Muscle of leg (tissue), 11 donors: ENCODE data around the gene SDK1. TPM values are rescaled to one million over a fixed set of nuclear protein-coding genes. Genes with fewer than 3 reads are reported as not detected.
A peak's percentile ranks its signal among the peaks of the same experiment; 100 is the strongest.
"Not testable (repeated sequence)": the region's sequence is repeated elsewhere in the genome, so short reads cannot be mapped to it uniquely, and the experiment has no call there.

Experiments used
- DNase-seq: peaks from one replicate; pipeline ENCODE4 v3.0.0; 2013
- H3K27ac ChIP-seq: one replicate; pipeline ENCODE4 v1.5.1; 2013; ENCODE audit warnings: mild to moderate bottlenecking, low read length, control low read depth
- H3K27me3 ChIP-seq: one replicate; pipeline ENCODE4 v1.6.1; 2013; ENCODE audit warnings: low read length; ENCODE audit not compliant: control insufficient read depth, insufficient read depth
- H3K36me3 ChIP-seq: one replicate; pipeline ENCODE4 v1.6.1; 2013; ENCODE audit warnings: low read length; ENCODE audit not compliant: control insufficient read depth, insufficient read depth
- H3K4me1 ChIP-seq: one replicate; pipeline ENCODE4 v1.6.1; 2013; ENCODE audit warnings: low read length; ENCODE audit not compliant: control insufficient read depth, insufficient read depth
- H3K4me3 ChIP-seq: one replicate; pipeline ENCODE4 v1.5.1; 2013; ENCODE audit warnings: low read length, control low read depth
- H3K9me3 ChIP-seq: replicated peaks from 2 replicates; pipeline ENCODE4 v1.6.1; 2013; ENCODE audit warnings: low read depth, low read length; ENCODE audit not compliant: control insufficient read depth
- WGBS: methylation state at CpG from one replicate; pipeline ENCODE4 v1.1.5; 2013; ENCODE audit warnings: missing lambda C conversion rate; ENCODE audit not compliant: insufficient coverage; 5-methylcytosine and 5-hydroxymethylcytosine counted together
- polyA plus RNA-seq, 8 donors: library from polyadenylated mRNA; unstranded; fragments of 120-200 nt; gene quantifications; one replicate each; pipeline versions ENCODE4 v1.2.1 to v1.2.3, GENCODE V29; 2013; ENCODE audit warnings: inconsistent platforms in 1 of 8, low replicate concordance in 1 of 8; ENCODE audit not compliant: insufficient read length in 8 of 8, insufficient read depth in 1 of 8
- total RNA-seq: library from RNA; stranded (reverse); fragments of 120-200 nt; gene quantifications from one replicate; pipeline ENCODE4 v1.2.4, GENCODE V29; 2013

Gene SDK1
- total and polyA plus RNA-seq, 9 donors, result 2.3 to 6.4 (median 3.6) TPM

DNA sequence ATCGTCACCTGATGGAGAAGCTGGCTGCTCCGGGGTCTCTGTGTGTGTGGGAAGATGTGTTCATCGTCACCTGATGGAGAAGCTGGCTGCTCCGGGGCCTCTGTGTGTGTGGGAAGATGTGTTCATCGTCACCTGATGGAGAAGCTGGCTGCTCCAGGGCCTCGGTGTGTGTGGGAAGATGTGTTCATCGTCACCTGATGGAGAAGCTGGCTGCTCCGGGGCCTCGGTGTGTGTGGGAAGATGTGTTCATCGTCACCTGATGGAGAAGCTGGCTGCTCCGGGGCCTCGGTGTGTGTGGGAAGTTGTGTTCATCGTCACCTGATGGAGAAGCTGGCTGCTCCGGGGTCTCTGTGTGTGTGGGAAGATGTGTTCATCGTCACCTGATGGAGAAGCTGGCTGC, 959.1 kb downstream of the SDK1 start:
- not testable (repeated sequence) for H3K9me3 ChIP-seq, H3K27ac ChIP-seq, DNase-seq, H3K27me3 ChIP-seq, H3K4me3 ChIP-seq, H3K36me3 ChIP-seq, H3K4me1 ChIP-seq
- 82% methylated on average over 12 of the region's 15 CpGs for WGBS

DNA sequence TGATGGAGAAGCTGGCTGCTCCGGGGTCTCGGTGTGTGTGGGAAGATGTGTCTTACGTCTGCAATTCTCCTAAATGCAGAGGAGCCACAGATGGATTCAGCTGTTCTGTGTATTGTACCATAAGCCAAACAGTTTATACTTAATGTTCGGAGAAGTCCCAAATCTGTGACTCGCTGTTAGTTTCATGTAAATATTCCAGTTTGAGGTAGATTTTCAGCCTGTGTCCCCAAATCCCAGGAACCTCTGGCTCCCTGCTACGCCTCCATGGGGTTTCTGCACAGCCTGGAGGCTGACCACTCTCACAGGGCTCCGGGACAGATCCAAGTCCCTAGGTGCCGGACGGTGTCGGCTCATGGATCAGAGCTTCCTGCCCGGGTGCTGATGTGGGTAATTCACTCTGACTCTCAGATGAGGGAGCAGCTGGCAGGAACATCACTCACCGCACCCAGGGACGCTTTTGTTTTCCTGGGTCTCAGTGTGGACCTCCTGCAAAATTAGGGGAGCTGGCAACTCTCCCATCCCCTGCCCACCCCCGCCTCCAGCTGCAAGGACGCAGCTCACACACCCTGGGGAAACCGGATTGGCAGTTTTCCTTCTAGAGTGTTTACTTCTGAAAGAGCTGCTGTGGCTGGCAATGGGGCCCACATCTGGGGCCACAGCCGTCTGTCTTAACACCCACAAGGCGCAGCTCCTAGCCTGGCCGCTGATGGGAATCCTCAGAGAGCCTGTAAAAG, 960.0 kb downstream of the SDK1 start:
- peak overlapping the region; percentile 16 for H3K27ac ChIP-seq
- no peaks in the 10 kb centered on the region for H3K36me3 ChIP-seq
- H3K4me1 ChIP-seq, result peaks cover 10% of the 10 kb centered on the region
- H3K9me3 ChIP-seq, result no peaks in the 10 kb centered on the region
- DNase-seq, result peak; percentile 76
- peaks cover 10% of the 10 kb centered on the region for H3K27me3 ChIP-seq
- WGBS, result 15% methylated on average over 12 of the region's 19 CpGs
- no peak overlapping the region for H3K4me3 ChIP-seq

DNA sequence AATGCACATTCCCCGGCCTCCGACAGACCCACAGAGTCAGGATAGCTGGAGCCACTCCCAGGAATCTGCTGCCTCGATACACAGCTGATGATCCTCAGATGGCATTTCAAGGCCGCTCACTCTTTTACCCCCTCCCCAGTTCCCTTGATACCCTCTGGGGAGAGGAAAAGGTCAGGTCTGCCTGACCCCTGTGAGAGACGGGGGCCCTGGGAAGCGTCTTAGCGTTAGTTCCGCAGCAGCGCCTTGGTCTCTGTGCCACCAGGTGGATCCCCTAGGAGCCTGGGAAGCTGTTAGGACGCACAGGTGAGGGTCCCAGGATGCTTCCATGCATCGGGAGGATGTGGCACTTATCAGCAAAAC, 960.5 kb downstream of the SDK1 start:
- Histone ChIP-seq H3K27ac (peak overlapping the region; percentile 16), H3K9me3 (no peaks in the 10 kb centered on the region), H3K36me3 (no peaks in the 10 kb centered on the region), H3K4me3 (no peak overlapping the region), H3K27me3 (peaks cover 10% of the 10 kb centered on the region), H3K4me1 (peaks cover 10% of the 10 kb centered on the region)
- 41% methylated on average over 3 of the region's 11 CpGs for WGBS
- DNase-seq, result no peak

DNA sequence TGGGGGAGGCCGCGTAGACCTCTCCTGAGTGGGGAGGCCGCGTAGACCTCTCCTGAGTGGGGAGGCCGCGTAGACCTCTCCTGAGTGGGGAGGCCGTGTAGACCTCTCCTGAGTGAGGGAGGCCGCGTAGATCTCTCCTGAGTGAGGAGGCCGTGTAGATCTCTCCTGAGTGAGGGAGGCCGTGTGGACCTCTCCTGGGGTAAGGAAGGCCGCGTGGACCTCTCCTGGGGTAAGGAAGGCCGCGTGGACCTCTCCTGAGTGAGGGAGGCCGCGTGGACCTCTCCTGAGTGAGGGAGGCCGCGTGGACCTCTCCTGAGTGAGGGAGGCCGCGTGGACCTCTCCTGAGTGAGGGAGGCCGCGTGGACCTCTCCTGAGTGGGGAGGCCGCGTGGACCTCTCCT, 963.2 kb downstream of the SDK1 start:
- 95% methylated on average over 19 of the region's 25 CpGs for WGBS
- H3K4me1 ChIP-seq, H3K27ac ChIP-seq, DNase-seq, H3K4me3 ChIP-seq, H3K36me3 ChIP-seq, H3K9me3 ChIP-seq: not testable (repeated sequence)
- H3K27me3 ChIP-seq, result peaks cover 15% of the 10 kb centered on the region

DNA sequence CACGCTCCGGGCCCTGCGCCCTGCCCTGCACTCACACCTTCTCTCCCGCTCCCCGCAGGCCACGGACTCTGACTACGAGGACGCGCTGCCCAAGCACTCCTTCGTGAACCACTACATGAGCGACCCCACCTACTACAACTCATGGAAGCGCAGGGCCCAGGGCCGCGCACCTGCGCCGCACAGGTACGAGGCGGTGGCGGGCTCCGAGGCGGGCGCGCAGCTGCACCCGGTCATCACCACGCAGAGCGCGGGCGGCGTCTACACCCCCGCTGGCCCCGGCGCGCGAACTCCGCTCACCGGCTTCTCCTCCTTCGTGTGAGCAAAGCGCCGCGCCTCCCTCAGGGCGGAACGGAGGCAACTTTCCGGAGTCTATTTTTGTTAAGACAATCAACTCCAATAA, 964.0 kb downstream of the SDK1 start:
- Histone ChIP-seq H3K36me3 (no peaks in the 10 kb centered on the region), H3K27me3 (peaks cover 15% of the 10 kb centered on the region), H3K4me1 (peaks cover 10% of the 10 kb centered on the region), H3K9me3 (no peaks in the 10 kb centered on the region), H3K4me3 (no peak overlapping the region), H3K27ac (no peak overlapping the region)
- DNase-seq, result no peak
- 24% methylated on average over 31 of the region's 43 CpGs for WGBS

DNA sequence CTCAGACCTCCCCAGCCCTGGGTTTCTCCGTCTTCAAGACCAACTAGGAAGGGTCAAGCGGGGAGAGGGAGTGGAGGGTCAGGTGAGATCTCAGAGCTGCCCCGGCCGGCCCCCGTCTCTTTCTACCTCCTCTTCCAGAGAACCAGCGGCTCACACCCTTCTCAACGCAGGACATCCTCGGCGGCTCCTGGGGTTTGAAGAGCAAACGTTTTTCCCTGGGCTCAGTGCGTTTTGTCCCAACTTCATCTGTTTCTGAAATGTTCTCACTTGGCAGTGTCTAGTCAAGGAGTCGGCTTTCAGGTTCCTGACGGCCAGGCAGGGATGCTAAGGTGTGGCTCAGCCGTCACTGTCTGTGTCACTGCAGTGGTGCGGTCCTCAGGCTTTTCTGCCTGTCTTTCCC, 964.6 kb downstream of the SDK1 start:
- H3K27ac ChIP-seq, result no peak overlapping the region
- H3K36me3 ChIP-seq, result no peaks in the 10 kb centered on the region
- peaks cover 10% of the 10 kb centered on the region for H3K4me1 ChIP-seq
- DNase-seq, result no peak
- WGBS, result 63% methylated on average over 13 of the region's 15 CpGs
- H3K4me3 ChIP-seq, result no peak overlapping the region
- H3K9me3 ChIP-seq, result no peaks in the 10 kb centered on the region
- H3K27me3 ChIP-seq, result peaks cover 15% of the 10 kb centered on the region

DNA sequence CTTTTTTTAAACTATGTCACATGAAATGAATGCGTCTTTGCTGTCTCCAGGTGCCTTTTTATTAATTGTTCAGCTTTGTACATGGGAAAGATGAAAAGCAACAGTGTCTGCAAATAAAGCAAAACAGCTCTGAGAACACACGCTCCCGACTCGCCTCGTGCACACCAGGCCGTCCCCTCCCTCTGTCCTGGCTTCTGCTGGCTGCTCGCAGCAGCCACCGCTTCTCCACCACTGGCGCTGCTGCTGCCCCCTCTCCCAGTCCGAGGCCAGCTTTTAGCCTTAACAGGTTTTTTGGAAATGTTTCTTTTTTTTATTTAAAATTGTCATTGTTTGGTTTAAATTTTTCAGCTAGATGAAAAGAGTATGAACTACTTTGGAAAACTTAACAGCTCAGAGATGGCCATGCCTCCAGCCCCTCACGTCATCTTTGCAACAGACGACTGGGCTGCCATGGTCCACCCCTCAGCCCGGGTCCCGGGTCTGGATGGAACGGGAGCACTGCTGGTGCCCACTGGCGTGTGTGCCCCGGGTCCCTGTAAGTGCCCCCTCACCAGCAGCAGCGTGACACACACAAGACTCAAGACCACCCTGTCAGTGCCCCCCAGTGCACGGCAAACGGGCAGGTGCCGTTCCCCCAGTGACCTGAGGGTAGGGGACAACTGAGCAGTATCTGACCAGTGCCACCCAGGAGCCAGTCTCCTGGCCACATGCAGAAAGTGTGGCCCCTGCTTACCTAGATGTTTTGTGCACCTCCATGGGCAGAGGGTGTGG, 965.4 kb downstream of the SDK1 start:
- Histone ChIP-seq H3K4me3 (no peak overlapping the region), H3K36me3 (no peaks in the 10 kb centered on the region), H3K27ac (no peak overlapping the region), H3K27me3 (peaks cover 15% of the 10 kb centered on the region), H3K4me1 (peaks cover 3% of the 10 kb centered on the region), H3K9me3 (no peaks in the 10 kb centered on the region)
- DNase-seq, result no peak
- 68% methylated on average over 14 of the region's 21 CpGs for WGBS

DNA sequence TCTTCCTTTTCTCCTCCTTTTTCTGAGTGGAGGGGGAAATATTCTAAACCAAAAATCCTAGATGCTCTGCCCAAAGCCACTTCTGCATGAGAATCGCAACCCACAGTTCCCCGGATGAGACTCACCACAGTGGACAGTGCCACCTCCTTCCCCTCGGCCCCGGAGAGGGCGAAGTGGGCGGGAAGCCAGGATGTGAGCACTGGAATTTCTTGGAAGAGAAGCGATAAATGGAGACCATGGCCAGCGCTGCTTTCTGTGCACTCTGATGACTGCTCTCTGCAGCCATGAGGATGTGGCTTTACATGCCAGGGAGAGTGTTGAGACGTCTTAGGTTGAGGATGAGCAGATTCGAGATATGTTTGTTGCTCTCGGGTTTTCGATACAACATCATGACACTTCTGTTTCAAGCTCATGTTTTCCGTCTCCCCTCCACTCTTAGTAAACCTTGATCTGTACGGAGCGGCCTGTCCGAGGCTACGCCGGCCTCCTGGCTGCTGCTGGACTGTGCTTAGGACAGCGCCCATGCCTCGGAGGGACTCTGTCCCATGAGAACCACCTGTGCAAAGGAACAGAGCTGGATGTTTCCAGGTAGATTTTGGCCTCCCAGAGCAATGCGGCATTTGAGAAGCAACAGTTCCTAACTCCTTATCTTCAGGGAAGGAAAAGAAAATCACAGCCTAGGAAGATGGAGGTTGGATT, 966.4 kb downstream of the SDK1 start:
- Histone ChIP-seq H3K4me3 (no peak overlapping the region), H3K27me3 (peaks cover 14% of the 10 kb centered on the region), H3K9me3 (no peaks in the 10 kb centered on the region), H3K36me3 (no peaks in the 10 kb centered on the region), H3K27ac (no peak overlapping the region), H3K4me1 (no peaks in the 10 kb centered on the region)
- DNase-seq, result peak; percentile 11
- WGBS, result 58% methylated on average over 14 of the region's 21 CpGs

DNA sequence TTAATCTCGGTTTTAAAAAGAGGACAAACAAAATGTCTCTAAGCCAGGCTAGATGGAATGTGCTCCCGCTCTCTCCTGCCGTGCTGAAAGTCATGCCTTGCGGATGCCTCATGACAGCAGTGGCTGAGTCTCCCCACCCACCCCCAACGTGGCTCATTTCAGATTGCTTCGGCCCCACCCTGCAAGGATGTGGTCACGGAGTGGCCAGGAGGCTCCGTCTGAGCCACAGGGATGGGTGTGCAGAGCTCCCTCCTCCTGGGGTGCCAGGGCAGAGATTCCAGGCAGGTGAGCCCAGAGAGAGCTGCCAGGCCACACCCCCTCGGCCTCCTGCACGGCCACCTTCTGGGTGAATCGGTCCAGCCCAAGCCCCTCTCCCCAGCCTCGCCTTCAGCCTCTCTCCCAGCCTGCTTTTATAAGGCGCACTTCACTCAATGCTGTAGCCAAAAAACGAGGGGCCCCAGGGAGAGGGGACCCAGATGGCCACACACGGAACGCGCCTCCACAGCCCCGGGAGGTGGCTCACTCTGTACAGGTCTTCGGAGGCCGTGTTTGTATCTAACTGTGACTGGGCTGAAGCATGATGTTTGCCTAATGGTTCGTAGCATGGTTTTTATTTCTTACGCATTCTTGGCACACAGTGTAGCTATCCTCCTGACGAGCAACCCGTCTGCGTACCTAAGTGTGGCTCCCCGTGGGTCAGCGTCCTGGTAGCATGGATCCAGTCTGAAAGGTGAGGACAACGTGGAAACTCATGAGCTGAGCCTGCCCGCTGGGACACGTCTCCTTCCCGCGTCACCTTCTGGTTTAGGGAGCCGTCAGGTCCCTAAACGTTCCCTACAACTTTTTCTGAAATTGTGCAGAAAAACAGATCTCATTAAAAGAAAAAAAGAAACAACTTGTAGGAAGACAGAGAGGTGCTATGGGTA, 967.3 kb downstream of the SDK1 start:
- DNase-seq, result no peak
- 66% methylated on average over 22 of the region's 34 CpGs for WGBS
- peaks cover 14% of the 10 kb centered on the region for H3K27me3 ChIP-seq
- H3K36me3 ChIP-seq, result no peaks in the 10 kb centered on the region
- no peak overlapping the region for H3K27ac ChIP-seq
- H3K4me3 ChIP-seq, result no peak overlapping the region
- no peaks in the 10 kb centered on the region for H3K4me1 ChIP-seq
- no peaks in the 10 kb centered on the region for H3K9me3 ChIP-seq
